DMS53 (cell line): ENCODE data around the gene HEMK1.

Source experiments
- DNase-seq: peaks from one replicate; lab custom pipeline; 2025; lab: John Stamatoyannopoulos, UW

Gene HEMK1, protein sequence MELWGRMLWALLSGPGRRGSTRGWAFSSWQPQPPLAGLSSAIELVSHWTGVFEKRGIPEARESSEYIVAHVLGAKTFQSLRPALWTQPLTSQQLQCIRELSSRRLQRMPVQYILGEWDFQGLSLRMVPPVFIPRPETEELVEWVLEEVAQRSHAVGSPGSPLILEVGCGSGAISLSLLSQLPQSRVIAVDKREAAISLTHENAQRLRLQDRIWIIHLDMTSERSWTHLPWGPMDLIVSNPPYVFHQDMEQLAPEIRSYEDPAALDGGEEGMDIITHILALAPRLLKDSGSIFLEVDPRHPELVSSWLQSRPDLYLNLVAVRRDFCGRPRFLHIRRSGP

DNA sequence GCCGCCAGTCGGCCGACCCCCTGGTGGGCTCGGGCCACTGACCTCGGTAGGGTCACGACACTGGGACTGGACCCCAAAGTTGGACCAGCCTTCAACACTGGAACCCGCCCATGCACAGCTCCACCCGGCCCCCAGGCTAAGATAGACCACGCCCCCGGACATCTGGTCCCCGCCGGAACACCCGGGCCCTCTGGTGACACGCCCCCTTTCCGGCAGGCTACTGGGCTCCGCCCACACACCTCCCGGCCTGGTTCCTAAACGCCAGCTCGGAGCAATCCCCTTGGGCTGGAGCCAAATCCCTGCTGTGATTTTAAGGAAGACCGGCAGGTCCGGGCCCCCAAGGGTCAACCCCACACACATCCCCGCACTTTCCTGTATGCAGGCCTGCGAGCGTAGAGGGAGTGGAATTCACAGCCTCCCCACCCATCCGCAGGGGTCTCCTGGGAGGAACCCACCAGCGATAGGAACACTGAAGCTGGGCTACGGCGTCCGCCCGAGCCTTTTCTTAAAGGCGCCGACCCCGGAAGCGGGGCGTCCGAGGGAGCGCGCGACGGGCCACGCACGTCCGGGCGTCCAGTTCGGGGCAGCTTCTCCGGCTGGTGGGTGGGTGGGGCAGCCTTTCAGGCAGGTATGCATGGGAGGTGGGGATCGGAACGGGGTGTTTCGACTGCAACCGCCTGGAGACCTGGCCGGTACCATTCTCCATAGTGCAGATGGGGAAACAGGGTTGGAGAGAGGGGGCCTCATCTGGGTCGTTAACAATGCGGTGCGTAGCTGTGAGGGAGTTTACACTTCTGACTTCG lies at the start of gene HEMK1:
HEMK1 (plus strand) TSS at position 576 of the 803 bp plus-strand sequence. CDS start 1,583 bp downstream, outside the sequence.
- peak; percentile 90 for DNase-seq

DNA sequence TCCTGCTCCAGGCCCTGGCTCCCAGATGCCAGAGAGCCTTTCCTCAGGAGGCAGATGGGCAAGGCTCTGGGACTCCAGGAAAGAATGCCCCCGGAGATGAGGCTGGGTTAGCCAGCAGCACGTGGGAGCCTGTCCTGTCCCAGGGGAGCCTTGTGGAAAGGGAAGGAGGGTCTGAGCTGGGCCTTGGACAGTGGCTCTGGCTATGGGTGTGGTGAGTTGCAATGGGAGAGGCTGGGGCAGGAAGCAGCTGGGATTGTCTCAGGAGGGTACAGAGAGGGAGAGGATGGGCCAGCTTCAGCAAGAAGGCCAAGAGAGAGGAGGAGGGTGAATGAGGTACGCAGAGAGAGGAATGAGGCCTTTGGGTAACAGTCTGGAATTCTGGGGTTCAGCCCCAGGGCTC lies 48.5 kb upstream of the HEMK1 start:
- DNase-seq: no peak

DNA sequence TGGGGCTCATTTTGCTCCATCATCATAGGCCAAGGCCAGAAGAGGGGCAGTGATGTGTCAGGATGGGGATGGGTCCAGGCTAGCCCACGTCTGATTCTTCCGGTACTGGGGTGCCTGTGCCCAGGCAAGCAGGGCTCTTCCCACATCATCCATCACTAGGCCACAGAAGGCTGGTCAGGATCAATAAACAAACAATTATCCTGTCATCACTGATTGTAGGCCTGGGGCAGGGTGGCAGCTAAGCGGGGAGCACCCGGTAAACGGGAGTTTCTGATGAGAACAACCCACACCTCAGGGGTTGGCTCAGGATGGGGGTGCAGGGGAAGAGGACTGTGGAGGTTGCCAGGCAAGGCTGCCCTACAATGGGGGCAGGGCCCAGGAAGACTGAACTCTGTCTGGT lies 47.8 kb upstream of the HEMK1 start:
- no peak for DNase-seq

DNA sequence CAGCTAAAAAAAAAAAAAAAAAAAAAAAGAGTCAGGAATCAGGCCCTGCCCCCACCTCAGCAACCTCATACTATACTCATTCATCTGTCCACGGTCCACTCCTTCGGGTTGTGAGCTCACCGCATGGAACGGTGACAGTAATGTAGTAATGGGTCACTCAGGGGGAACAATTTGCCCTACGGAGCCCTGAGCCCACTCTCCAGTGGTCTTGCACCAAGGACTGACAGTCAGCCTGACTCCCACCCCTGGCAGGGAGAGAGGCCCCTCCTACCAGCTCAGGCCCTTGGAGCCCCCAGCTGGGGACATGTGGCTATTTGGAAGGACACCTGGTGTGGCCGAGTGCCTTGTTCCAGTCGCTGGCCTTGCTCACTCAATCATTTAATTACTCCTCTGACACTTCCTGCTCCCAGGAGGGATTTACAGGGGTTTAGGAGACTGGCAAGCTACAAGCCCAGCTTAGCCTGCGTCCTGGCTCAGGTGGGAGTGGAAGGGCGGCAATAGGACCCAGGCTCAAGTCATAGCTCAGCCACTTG lies 46.0 kb upstream of the HEMK1 start:
- no peak for DNase-seq

DNA sequence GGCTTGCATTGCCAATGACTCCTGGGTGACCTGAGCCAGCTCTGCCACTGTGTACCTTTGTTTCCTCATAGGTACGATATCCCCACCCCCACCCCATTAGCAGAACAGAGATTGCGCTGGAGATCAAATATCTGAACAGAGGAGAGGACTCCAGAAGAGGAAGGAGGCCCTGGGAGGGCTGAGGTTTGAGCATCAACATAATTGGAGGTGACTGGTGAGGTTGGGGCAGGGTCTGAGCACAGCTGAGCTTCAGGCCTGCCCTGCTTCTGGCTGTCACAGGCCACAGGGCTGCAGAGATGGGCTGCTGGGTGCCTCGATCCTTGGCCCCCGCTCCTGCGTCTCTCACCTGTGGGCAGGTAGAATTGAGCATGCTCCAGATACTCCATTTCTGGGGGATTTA lies 44.6 kb upstream of the HEMK1 start:
- no peak for DNase-seq

DNA sequence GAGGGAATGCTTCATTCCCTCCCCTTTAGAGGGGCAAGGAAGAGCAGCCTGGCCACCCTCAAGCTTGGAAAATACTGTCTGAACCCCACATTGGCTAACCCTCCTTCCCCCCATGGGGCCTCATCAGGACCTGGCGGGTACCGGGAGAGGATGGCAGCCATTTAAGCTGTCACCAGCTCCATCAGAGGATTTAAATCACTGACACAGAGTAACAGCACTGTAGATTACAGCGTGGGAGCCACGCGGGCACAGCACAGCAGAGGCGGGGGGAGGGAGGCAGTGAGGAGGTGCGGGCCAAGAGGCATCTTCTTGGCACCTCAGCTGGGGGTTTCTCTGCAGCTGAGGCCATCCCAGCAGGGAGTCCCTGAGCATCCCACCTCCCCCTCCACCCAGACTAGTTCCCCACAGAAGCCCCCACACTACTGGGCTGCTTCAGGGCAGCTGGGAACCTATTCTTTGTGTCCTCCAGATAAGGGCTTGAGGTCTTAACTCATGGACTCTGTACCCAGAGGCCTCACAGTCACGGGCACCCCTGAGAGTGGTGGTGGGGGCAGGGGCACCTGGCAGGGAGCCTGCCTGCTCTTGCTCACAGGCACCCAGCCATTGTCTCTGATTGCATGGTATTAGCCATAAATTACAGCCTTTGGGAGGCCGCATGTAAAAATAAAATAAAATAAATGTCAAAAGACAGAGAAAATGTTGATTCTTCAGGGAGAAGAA lies 44.0 kb upstream of the HEMK1 start:
- DNase-seq: no peak

DNA sequence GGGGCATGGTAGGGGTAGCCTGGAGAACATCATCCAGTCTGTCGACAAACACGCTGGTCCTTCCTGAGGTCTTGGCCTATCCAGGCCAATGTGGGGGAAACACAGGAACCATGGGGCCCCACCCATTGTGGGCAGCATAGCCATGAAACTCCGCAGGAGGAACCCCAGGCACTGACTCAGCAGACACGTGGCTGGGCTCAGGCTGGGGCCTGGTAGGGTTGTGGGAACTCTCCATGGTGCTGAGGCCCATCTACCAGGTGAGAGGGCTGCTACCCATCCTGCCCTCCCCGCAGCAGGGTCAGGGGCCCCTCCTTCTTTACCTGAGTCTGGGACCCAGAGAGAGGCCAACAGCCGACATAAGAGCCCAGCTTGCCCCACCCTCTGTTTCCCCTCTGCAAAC lies 43.3 kb upstream of the HEMK1 start:
- DNase-seq: no peak

DNA sequence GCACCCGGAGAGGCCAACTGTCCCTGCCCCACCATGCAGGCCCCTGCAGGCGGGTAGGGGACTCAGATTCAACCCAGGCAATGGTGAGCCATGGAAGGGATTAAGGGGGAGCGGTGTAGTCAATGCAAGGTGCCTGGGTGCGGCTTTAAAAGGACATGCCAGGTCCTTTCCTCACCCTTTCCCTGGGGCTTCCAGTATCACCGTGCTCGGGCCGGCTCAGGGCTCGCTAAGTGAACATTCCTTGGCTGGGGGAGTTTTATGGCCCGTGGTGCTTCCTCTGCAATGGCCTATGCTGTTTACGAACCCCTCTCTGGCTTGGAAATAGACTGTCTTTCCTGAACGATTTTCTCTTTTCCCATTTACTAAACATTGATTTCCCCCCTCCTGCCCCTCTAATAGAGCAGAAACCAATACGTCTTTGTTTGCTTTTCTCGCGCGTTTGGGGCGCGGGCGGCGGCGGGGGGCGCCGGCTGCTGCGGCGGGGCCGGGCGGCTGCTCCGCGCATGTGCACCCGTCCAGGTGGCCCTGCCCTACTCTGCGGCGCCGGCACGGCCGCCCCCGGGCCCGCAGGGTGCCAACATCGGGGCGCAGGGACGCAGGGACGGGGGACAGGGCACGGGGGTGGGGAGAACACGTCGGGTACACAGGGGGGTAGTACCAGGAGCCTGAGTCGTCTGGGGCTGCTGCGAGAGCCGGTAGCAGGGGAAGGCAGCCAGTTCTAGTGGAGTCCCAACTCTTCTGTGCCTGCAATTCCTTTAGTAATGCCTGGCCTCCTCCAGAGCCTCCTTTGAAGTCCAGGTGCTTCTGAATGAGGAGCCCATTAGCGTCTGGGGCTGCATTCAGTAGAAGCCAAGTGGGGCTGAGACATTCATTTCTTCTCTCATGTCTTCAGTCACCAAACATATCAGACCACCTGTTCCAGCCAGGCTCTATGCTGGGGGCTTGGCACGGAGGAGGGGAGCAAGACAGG lies 39.0 kb upstream of the HEMK1 start:
- peak; percentile 2 for DNase-seq

DNA sequence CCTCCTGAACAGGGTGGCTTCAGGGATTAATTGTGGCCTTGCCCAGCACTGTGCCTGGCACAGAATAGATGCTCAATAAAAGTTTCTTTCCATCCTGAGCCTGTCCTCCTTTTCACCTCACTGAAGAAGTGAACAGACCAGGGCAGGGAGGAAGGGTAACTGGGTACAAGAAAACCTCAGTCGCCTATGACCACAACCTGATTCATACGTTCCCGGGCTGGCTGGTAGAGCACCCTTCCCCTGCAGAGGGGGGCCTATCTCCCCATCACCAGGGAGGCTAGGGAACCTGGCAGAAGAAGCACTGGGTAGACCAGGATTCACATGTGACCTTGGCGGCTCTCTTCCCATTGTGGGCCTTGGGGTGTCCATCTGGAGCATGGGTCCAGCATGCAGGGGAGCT lies 38.1 kb upstream of the HEMK1 start:
- no peak for DNase-seq

DNA sequence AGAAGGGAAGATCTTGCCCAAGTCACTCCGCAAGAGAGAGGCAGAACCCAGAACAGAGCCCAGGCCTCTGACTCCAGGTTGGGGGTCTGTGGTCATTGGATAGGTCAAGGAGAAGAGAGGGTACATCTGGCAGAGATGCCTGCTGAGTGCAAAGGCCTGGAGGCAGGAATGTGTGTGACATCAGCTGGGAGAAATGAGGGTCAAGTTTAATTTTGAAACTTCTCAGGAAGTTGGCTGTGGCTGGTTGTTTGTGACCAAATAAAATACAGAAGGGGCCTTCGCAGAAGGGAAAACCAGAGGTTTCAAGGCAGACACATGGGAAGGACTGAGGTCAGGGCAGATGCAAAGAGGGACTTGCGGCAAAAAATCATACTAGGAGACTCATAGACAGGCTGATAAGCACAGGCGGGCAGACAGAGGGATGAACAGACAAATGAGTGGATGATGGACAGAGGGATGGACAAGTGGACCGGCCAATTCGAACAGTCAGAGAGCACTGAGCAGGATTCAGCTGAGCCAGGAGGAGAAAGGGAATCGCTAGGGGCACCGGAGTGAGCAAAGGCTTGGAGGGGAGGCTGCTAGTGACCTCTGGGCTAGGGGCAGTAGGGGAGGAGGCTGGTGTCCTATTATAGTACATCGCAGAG lies 37.1 kb upstream of the HEMK1 start:
- DNase-seq: no peak

DNA sequence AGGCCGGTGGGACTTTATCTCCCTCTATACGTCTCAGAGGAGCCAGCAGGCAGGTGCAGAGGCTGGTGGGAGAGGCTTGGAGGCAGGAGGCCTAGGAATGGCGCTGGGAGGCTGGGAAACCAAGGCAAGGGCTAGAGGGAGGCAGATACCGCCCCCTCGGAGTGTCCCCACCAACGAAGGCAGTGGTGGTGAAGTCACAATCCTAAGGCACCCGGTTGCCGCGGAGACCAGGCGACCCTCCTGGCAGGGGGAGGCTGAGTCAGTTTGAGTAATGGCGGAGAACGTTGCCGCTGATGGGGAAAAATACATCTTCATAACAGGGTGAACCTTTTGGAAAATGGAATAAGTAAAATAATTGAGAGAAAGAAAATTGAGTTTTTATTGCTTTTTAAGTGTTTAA lies 36.0 kb upstream of the HEMK1 start:
- no peak for DNase-seq

DNA sequence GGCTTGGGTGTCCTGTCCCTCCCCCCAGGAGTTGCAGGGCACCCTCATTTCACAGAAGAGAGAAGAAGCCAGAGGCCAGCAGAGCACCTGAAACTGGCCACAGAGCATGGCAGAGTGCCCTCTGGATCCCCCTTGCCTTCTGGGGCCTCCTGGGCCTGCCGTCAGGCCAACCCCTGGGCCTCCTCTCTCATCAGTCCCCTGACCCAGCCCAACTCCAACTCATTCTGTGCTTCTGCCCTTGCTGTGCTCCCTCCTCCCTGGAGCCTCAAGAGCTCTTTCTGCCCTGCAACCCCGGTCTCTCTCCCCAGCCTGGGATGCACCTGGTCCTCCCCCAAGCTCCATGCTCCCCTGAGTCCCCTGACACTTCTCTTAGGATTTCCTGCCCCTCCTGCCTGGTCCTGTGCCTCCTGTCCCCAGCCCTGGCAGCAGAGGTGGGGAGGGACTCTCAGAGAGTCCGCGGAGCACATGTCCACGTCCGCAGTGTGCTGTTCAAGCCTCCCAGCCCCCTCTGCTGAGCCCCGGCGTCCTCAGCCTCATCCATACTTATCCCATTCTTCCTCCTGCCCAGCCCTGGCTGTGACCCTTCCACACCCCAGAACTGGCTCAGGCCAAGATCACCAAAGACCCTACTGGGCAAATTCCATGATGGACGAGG lies 35.4 kb upstream of the HEMK1 start:
- DNase-seq: no peak

DNA sequence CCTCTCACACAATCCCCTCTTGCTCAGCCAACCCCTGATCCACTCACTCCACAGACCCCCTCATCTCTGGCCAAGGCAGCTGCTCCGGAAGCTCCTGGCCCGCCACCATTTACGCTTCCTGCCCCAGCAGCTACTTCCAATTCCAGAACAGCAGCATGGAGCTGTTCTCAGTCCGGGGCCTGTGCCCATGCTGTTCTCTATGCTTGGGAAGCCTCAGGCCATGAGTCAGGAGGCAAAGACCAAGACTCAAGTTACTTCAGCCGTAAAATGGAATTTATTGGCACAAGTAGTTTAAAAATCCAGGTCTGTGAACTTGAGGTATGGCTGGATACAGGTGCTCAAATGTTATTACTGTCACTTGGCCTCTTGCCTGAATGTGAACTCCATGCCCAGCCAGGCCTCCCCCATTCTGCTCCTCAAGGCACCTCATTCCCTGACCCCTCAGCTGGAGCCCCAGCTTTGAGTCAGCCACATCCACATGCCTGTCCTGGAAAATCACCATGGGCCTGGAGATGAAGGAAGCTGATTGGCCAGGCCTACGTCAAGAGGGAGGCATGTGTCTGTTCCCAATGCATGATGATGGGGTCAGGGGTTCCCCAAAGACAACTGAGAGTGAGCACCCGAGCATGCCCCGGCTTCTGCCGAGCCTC lies 34.5 kb upstream of the HEMK1 start:
- DNase-seq: no peak

DNA sequence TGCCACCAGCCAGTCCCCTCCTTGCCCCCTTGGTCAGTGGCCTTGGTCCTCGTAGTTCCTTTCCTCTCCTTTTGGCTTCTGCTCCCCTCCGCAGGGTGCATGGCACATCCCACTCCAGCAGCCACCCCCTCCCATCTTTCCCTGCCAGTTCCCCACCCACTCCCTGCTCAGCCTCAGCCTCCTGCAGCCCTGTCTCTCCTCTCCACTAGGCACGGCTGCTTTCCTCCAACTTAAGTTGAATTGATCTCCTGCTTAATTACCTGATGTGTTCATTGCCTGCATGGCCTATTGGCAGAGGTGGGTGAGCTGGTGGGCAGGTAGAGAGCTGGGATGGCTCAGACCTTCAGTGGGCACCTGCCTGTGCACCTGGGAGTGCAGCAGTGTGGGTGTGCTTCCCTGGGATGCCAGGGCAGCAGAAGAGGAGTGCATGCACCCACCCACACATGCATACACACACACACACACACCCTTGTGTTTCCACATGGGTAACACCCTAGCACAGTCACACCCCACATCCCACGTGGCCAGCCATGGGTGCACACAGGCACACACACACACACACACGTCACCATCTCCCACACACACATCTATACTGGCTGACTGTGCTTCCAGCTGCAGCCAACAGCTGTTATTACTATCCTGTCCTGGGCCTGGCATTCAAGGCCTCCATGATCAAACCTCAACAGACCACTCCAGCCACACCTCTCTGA lies 32.7 kb upstream of the HEMK1 start:
- no peak for DNase-seq

DNA sequence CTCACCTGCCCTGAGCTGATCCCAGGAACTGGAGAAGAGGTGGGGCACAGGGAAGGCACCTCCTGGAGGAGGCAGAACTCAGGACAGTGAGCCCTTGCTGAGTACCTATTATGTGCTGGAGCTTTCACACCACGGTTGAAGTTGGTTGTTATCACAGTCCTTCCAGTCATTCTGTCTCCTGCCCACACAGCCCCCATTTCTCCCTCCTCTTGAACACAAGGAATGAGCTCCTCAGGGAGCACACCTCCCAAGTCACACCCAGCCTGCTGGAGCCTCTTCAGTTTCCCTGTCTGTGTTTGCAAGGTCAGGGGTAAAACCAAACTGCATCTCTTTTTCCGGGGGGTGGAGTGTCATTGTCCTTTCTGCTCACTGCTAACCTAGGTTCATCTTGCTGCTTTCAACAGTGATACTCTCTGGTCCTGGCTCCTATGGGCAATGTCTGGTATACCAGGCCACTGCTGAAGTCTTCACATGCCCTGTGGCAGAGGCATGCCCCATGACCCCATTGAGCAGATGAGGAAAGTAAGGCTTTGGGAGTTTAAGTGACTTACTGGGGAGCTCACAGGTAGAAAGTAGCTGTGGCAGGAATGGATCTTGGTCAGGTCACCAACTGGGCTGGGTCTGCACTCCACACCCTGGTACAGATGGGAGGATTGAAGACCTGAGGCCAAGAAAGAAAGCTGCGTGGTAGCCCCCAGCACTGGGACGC lies 31.7 kb upstream of the HEMK1 start:
- no peak for DNase-seq

DNA sequence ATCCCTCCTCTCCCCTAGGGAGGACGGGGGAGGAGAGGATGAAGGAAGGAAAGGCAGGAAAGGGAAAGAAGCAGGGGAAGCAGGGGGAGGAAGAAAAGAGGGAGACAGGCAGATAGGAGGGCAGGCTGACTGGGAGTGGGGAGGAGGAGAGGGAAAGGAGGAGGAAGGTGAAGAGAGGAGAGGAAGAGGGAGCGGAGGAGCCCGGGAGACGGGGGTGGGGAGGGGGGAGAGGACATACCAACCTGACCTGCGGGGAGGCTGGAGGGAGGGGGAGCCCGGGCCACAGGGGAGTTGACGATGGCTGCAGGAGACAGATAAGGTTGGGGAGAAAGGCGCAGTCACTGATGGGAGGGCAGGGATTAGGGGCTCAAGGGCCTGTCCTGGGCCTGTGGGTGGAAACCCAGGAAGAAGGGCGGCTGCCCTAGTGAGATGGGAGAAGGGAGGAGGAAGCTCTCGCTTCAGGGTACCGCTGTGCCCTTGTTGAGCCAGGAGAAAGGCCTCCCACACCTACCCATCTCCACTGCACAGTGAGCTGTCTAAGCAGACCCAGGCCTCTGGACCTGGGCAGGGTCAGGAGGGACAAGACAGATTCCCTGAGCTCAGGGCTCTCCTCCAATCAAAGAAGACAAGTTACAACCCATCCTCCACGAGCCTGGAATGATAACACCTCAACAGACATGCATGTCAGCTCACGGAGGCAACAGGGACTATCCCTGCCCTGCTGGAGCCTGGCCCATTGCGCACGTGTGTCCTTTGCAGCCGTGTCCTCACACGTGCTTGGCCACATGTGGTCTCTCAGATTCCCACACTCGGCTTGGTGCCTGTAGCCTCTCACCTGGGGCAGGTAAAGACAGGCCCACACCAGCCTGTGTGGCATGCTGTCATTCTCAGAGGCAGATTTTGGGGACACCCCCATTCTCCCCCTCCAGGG lies 29.7 kb upstream of the HEMK1 start:
- no peak for DNase-seq
